Measurements from ENCODE around the gene ANO7.

ANO7 gene

GRCh38 chr2:241237047-241237446 lies 48.6 kb downstream of the ANO7 start:
- no peak for DNase-seq (ENCODE audit: low read depth)
- no peak overlapping the region for H3K4me3 ChIP-seq (ENCODE audit: low read depth, low read length)
- TF ChIP-seq CTCF (conservative IDR thresholded peaks at IDR 0.05; ENCODE audit: low read depth, low read length) = no peak

- TF ChIP-seq CTCF (conservative IDR thresholded peaks at IDR 0.05; ENCODE audit: low read depth, low read length) = no peak
- no peak overlapping the region for H3K4me3 ChIP-seq (ENCODE audit: low read depth, low read length)
- no peak for DNase-seq (ENCODE audit: low read depth)
These were observed 49.5 kb downstream of the ANO7 start for GRCh38 chr2:241237949-241238371.

- no peak for DNase-seq (ENCODE audit: low read depth)
- no peak for TF ChIP-seq CTCF (conservative IDR thresholded peaks at IDR 0.05; ENCODE audit: low read depth, low read length)
- H3K4me3 ChIP-seq (ENCODE audit: low read depth, low read length) = no peak overlapping the region
These were observed 50.3 kb downstream of the ANO7 start for GRCh38 chr2:241238693-241239198.

- DNase-seq (ENCODE audit: low read depth) = no peak
- H3K4me3 ChIP-seq (ENCODE audit: low read depth, low read length) = no peak overlapping the region
- no peak for TF ChIP-seq CTCF (conservative IDR thresholded peaks at IDR 0.05; ENCODE audit: low read depth, low read length)
These were observed 51.2 kb downstream of the ANO7 start for GRCh38 chr2:241239552-241240202.

GRCh38 chr2:241240320-241241004 lies 52.0 kb downstream of the ANO7 start:
- H3K4me3 ChIP-seq (ENCODE audit: low read depth, low read length) = no peak overlapping the region
- no peak for TF ChIP-seq CTCF (conservative IDR thresholded peaks at IDR 0.05; ENCODE audit: low read depth, low read length)
- DNase-seq (ENCODE audit: low read depth) = no peak

- TF ChIP-seq CTCF (conservative IDR thresholded peaks at IDR 0.05; ENCODE audit: low read depth, low read length) = no peak
- H3K4me3 ChIP-seq (ENCODE audit: low read depth, low read length) = no peak overlapping the region
- DNase-seq (ENCODE audit: low read depth) = peak; percentile 84
These were observed 53.2 kb downstream of the ANO7 start for GRCh38 chr2:241241669-241242068.
